Activated B cell treated with CpG ODN at 0.5 μM for 24 hours (primary cell): ENCODE results near the gene AGPS. TPM values are rescaled to one million over a fixed set of nuclear protein-coding genes. Genes with fewer than 3 reads are reported as not detected.
"Not testable (repeated sequence)": the region's sequence is repeated elsewhere in the genome, so short reads cannot be mapped to it uniquely, and the experiment has no call there.

Source experiments
- ATAC-seq: fragments of 200-7000 bp; cut with Tn5 transposase; one replicate; pipeline ENCODE4 v1.10.0; 2021; ENCODE audit warnings: low read depth, mild to moderate bottlenecking, moderate library complexity
- CTCF ChIA-PET: fragments of 350-600 bp; sonication (Branson Sonifier 250); formaldehyde crosslinking; loops from one replicate; lab custom pipeline; 2021; ENCODE audit warnings: antibody characterized with exemption; lab: Charles Lee
- POLR2A ChIA-PET: fragments of 350-600 bp; sonication (Branson Sonifier 250); formaldehyde crosslinking; loops from one replicate; lab custom pipeline; 2021; ENCODE audit warnings: antibody characterized with exemption; lab: Charles Lee
- DNase-seq: peaks from one replicate; pipeline ENCODE4 v3.0.0; 2022
- H3K27ac Mint-ChIP-seq: one replicate; pipeline ENCODE4 v1.8.0; 2020; ENCODE audit warnings: mixed read lengths
- H3K27me3 Mint-ChIP-seq: one replicate; pipeline ENCODE4 v1.8.0; 2021; ENCODE audit warnings: mixed read lengths
- H3K36me3 Mint-ChIP-seq: one replicate; pipeline ENCODE4 v1.8.0; 2021; ENCODE audit warnings: low read depth, mixed read lengths
- H3K4me1 Mint-ChIP-seq: one replicate; pipeline ENCODE4 v1.8.0; 2021; ENCODE audit warnings: mixed read lengths
- H3K4me3 Mint-ChIP-seq: one replicate; pipeline ENCODE4 v1.8.0; 2020; ENCODE audit warnings: mild to moderate bottlenecking, mixed read lengths
- H3K9me3 Mint-ChIP-seq: one replicate; pipeline ENCODE4 v1.8.0; 2020; ENCODE audit warnings: mixed read lengths
- intact Hi-C: fragments of 100-400 bp; cut with micrococcal nuclease; formaldehyde crosslinking; loops from one replicate; pipeline ENCODE4 v1.15.1; 2024
- total RNA-seq: library from RNA; stranded (reverse); gene quantifications from 2 replicates; pipeline ENCODE4 v1.2.3, GENCODE V29; 2022
- TF ChIP-seq, protein P1 (sequence below): fragments of 200-600 bp; IDR thresholded peaks from one replicate; pipeline ENCODE4 v1.8.0; 2022; ENCODE audit warnings: antibody characterized with exemption, mild to moderate bottlenecking

AGPS gene
- total RNA-seq, 1 donor from 2014 or later = 29.9 TPM

DNA sequence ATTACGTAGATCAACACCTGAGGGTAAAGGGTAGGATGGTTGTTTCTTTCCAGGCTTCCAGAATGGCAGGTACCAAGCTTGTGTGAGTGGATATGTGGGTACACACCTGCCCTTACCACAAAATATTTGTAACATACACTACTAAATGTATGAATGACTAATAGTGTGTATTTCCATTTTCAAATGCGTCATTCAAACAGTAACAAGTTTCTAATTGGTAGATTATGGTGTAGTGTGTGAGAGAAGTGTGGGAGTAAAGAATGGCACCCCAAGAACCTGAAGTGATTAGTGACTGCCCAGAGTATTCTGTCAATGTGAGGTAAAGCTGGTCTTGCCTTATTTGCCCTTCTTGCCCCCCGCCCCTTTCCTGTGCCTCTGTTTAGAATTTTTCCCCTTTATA, 21.1 kb downstream of the AGPS start:
- CTCF ChIA-PET = interaction anchor here (4.9 to 7.0 kb wide), 2 partner anchors 79 to 249 kb away, joined by 47 to 76 read pairs; no protein-coding TSS in a partner anchor
- H3K36me3 Mint-ChIP-seq = no peaks in the 10 kb centered on the region
- no peak overlapping the region for H3K27ac Mint-ChIP-seq

DNA sequence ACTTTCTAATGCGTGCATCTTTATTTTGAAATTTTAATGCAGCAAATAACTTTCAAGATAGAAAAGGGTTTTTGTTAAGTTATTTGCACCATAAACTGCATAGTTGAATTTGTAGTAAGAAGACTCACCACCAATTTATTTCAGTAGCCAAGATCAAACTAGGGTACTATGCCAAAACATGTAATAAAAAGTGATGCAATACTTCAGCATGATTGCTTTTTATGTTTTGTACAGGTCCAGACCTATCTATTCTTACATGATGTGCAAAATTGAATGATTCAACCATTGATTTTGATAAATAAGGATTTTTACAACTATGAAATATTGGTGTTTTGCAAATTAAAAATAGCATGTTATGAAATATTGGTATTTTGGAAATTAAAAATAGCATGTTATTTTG, 26.7 kb downstream of the AGPS start:
- H3K4me1 Mint-ChIP-seq = peaks cover 5% of the 10 kb centered on the region
- no peaks in the 10 kb centered on the region for H3K27me3 Mint-ChIP-seq
- no peaks in the 10 kb centered on the region for H3K9me3 Mint-ChIP-seq
- intact Hi-C loops = loop anchor here (2.0 to 5.0 kb wide), 3 partner anchors 306 to 1292 kb away; partner anchors contain the start of gene HOXD8
- peaks cover 14% of the 10 kb centered on the region for H3K36me3 Mint-ChIP-seq
- H3K27ac Mint-ChIP-seq = no peak overlapping the region
- no peak overlapping the region for H3K4me3 Mint-ChIP-seq
- ATAC-seq (no peak), DNase-seq (no peak)
- CTCF ChIA-PET = interaction anchor here (0.8 kb wide), 1 partner anchor 210 kb away, joined by 3 read pairs; no protein-coding TSS in a partner anchor
- TF ChIP-seq, protein P1, sequence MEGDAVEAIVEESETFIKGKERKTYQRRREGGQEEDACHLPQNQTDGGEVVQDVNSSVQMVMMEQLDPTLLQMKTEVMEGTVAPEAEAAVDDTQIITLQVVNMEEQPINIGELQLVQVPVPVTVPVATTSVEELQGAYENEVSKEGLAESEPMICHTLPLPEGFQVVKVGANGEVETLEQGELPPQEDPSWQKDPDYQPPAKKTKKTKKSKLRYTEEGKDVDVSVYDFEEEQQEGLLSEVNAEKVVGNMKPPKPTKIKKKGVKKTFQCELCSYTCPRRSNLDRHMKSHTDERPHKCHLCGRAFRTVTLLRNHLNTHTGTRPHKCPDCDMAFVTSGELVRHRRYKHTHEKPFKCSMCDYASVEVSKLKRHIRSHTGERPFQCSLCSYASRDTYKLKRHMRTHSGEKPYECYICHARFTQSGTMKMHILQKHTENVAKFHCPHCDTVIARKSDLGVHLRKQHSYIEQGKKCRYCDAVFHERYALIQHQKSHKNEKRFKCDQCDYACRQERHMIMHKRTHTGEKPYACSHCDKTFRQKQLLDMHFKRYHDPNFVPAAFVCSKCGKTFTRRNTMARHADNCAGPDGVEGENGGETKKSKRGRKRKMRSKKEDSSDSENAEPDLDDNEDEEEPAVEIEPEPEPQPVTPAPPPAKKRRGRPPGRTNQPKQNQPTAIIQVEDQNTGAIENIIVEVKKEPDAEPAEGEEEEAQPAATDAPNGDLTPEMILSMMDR = no peak
- POLR2A ChIA-PET = interaction anchor here (0.6 kb wide), 1 partner anchor 253 kb away, joined by 8 read pairs; no protein-coding TSS in a partner anchor

More for the DNA sequence above, 21.1 kb downstream of the AGPS start:
- Mint-ChIP-seq H3K27me3 (no peaks in the 10 kb centered on the region), H3K4me3 (no peak overlapping the region), H3K4me1 (peaks cover 1% of the 10 kb centered on the region), H3K9me3 (no peaks in the 10 kb centered on the region)
- POLR2A ChIA-PET = no interaction called here
- intact Hi-C loops = no loop called here
- DNase-seq = no peak
- ATAC-seq = no peak
- TF ChIP-seq, protein P1 = no peak

DNA sequence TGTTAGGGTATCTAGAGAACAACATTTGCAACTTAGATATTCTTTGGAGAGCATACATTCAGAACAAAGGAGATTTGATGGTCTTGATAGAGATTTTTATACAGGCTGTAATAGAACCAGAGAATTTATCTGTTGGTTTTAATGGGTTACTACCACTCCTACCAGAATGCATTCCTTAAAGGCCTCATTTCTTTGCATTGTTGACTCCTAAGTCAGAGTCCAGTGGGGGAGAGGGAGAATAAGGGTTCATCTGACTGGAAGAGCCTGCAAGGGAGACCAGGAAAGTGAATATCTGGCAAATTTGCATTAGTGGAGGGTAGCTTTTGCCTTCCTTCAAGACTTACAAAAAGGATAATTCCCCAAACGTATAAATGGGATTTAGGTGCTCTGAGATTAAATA, 29.7 kb downstream of the AGPS start:
- ChIA-PET CTCF (no interaction called here), POLR2A (no interaction called here)
- intact Hi-C loops = no loop called here
- H3K36me3 Mint-ChIP-seq = peaks cover 37% of the 10 kb centered on the region
- peaks cover 8% of the 10 kb centered on the region for H3K9me3 Mint-ChIP-seq
- H3K4me3 Mint-ChIP-seq = no peak overlapping the region
- no peak for DNase-seq
- H3K4me1 Mint-ChIP-seq = peaks cover 17% of the 10 kb centered on the region
- H3K27me3 Mint-ChIP-seq = no peaks in the 10 kb centered on the region
- ATAC-seq = no peak
- TF ChIP-seq, protein P1 = no peak
- H3K27ac Mint-ChIP-seq = no peak overlapping the region

DNA sequence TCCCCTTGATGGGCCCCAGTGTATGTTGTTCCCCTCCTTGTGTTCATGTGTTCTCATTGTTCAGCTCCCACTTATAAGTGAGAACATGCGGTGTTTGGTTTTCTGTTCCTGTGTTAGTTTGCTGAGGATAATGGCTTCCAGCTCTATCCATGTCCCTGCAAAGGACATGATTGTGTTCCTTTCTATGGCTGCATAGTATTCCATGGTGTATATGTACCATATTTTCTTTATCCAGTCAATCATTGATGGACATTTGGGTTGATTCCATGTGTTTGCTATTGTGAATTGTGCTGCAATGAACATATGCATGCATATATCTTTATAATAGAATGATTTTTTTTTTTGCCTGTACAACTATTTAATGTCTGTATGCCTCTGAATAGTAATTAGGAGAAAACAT, 31.5 kb downstream of the AGPS start:
- CTCF ChIA-PET, DNase-seq, H3K27ac Mint-ChIP-seq, H3K27me3 Mint-ChIP-seq, ATAC-seq, POLR2A ChIA-PET, intact Hi-C loops, H3K4me3 Mint-ChIP-seq: not testable (repeated sequence)
- H3K9me3 Mint-ChIP-seq = peaks cover 19% of the 10 kb centered on the region
- H3K36me3 Mint-ChIP-seq = peaks cover 56% of the 10 kb centered on the region
- H3K4me1 Mint-ChIP-seq = peaks cover 16% of the 10 kb centered on the region

DNA sequence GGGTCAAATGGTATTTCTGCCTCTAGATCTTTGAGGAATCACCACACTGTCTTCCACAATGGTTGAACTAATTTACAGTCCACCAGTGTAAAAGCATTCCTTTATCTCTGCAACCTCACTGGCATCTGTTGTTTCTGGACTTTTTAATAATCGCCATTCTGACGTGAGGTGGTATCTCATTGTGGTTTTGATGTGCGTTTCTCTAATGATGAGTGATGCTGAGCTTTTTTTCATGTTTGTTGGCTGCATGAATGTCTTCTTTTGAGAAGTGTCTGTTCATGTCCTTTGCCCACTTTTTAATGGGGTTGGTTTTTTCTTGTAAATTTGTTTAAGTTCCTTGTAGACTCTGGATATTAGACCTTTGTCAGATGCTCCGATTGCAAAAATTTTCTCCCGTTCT, 32.0 kb downstream of the AGPS start:
- H3K27ac Mint-ChIP-seq, H3K27me3 Mint-ChIP-seq, H3K4me3 Mint-ChIP-seq, intact Hi-C loops, DNase-seq, POLR2A ChIA-PET, ATAC-seq, CTCF ChIA-PET: not testable (repeated sequence)
- H3K36me3 Mint-ChIP-seq = peaks cover 61% of the 10 kb centered on the region
- peaks cover 19% of the 10 kb centered on the region for H3K9me3 Mint-ChIP-seq
- H3K4me1 Mint-ChIP-seq = peaks cover 12% of the 10 kb centered on the region

DNA sequence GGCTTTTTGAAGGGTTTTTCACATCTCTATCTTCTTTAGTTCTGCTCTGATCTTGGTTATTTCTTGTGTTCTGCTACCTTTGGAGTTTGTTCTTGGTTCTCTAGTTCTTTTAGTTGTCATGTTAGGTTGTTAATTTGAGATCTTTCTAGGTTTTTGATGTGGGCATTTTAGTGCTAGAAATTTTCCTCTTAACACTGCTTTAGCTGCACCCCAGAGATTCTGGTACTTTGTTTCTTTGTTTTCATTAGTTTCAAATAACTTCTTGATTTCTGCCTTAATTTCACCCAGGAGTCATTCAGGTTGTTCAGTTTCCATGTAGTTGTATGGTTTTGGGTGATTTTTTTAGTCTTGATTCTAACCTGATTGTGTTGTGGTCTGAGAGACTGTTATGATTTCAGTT, 34.7 kb downstream of the AGPS start:
- Mint-ChIP-seq H3K9me3 (peaks cover 30% of the 10 kb centered on the region), H3K27ac (no peak overlapping the region), H3K27me3 (no peaks in the 10 kb centered on the region), H3K4me3 (no peak overlapping the region), H3K36me3 (peaks cover 73% of the 10 kb centered on the region), H3K4me1 (peaks cover 12% of the 10 kb centered on the region)
- TF ChIP-seq, protein P1 = no peak
- no peak for ATAC-seq
- no peak for DNase-seq
- ChIA-PET CTCF (interaction anchor here (1.5 kb wide), 1 partner anchor 11 kb away, joined by 4 read pairs; no protein-coding TSS in a partner anchor), POLR2A (no interaction called here)
- intact Hi-C loops = no loop called here

DNA sequence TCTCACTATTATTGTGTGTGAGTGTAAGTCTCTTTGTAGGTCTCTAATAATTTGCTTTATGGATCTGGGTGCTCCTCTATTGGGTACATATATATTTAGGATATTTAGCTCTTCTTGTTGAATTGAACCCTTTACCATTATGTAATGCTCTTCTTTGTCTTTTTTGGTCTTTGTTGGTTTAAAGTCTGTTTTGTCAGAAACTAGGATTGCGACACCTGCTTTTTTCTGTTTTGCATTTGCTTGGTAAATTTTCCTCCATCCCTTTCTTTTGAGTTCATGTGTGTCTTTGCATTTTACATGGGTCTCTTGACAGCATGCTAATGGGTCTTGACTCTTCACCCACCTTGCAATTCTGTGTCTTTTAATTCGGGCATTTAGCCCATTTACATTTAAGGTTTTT, 35.4 kb downstream of the AGPS start:
- H3K27ac Mint-ChIP-seq, DNase-seq, H3K27me3 Mint-ChIP-seq, H3K4me3 Mint-ChIP-seq, POLR2A ChIA-PET, ATAC-seq, CTCF ChIA-PET, intact Hi-C loops: not testable (repeated sequence)
- H3K4me1 Mint-ChIP-seq = peaks cover 12% of the 10 kb centered on the region
- peaks cover 34% of the 10 kb centered on the region for H3K9me3 Mint-ChIP-seq
- peaks cover 76% of the 10 kb centered on the region for H3K36me3 Mint-ChIP-seq
